ENCODE results near the gene TLE2.

GRCh38 chr19:2986951-2987524 is 42.0 kb downstream of the TLE2 start:
- TF ChIP-seq CTCF (IDR thresholded peaks at IDR 0.05) (no peak), EP300 (IDR thresholded peaks at IDR 0.05) (no peak)

Data from suprapubic skin (tissue), 3 donors.